IMR-90 (cell line): ENCODE measurements around the gene CAMTA2. TPM values are rescaled to one million over a fixed set of nuclear protein-coding genes. Genes with fewer than 3 reads are reported as not detected.

Experiments used
- ATAC-seq: fragments of 200-7000 bp; cut with Tn5 transposase; 2 replicates; pipeline ENCODE4 v1.9.1; 2020; ENCODE audit warnings: low read depth, mild to moderate bottlenecking, moderate library complexity
- BruUV-seq: library from RNA; stranded (reverse); fragments of 400-500 nt; replicated peaks from 2 replicates; lab custom pipeline; 2021; lab: Mats Ljungman, UMichigan
- CTCF ChIA-PET: fragments of 300-600 bp; formaldehyde crosslinking; extraction: SDS; loops from one replicate; lab custom pipeline; 2021; ENCODE audit warnings: antibody characterized with exemption; lab: Yijun Ruan, JAX
- POLR2A ChIA-PET: fragments of 300-600 bp; sonication (Branson Sonifier 250); formaldehyde crosslinking; loops from one replicate; lab custom pipeline; 2022; ENCODE audit warnings: antibody characterized with exemption; ENCODE audit not compliant: unreplicated experiment; lab: Charles Lee
- DNase-seq: peaks from one replicate; pipeline ENCODE4 v3.0.0; 2013
- H2AFZ ChIP-seq: replicated peaks from 2 replicates; pipeline ENCODE3; 2013; ENCODE audit warnings: low read length, mild to moderate bottlenecking; ENCODE audit not compliant: poor library complexity
- H2AK5ac ChIP-seq: 2 replicates; pipeline ENCODE4 v1.6.1; 2013; ENCODE audit warnings: low read depth, low read length, inconsistent platforms
- H2AK9ac ChIP-seq: replicated peaks from 2 replicates; pipeline ENCODE3; 2013; ENCODE audit warnings: mild to moderate bottlenecking, low read depth, low read length, moderate library complexity; ENCODE audit not compliant: poor library complexity
- H2BK120ac ChIP-seq: 2 replicates; pipeline ENCODE4 v1.6.1; 2013; ENCODE audit warnings: low read depth, low read length, inconsistent platforms
- H2BK15ac ChIP-seq: 3 replicates; pipeline ENCODE4 v1.6.1; 2013; ENCODE audit warnings: low read depth, low read length, inconsistent platforms
- H2BK20ac ChIP-seq: 2 replicates; pipeline ENCODE4 v1.6.1; 2013; ENCODE audit warnings: low read depth, mild to moderate bottlenecking, inconsistent platforms, low read length, moderate library complexity
- H2BK5ac ChIP-seq: 2 replicates; pipeline ENCODE4 v1.6.1; 2013; ENCODE audit warnings: mild to moderate bottlenecking, low read depth, low read length, inconsistent platforms; ENCODE audit not compliant: poor library complexity, severe bottlenecking
- H3K14ac ChIP-seq: replicated peaks from 2 replicates; pipeline ENCODE4 v1.6.1; 2013; ENCODE audit warnings: low read depth, low read length, inconsistent platforms
- H3K18ac ChIP-seq: 2 replicates; pipeline ENCODE4 v1.6.1; 2013; ENCODE audit warnings: low read depth, low read length, control low read depth
- H3K23ac ChIP-seq: 2 replicates; pipeline ENCODE4 v1.6.1; 2013; ENCODE audit warnings: low read depth, low read length, inconsistent platforms
- H3K27ac ChIP-seq: 2 replicates; pipeline ENCODE4 v1.5.1; 2013; ENCODE audit warnings: mild to moderate bottlenecking, control low read depth, low read length; ENCODE audit not compliant: insufficient read depth
- H3K27me3 ChIP-seq: 2 replicates; pipeline ENCODE4 v1.6.1; 2013; ENCODE audit warnings: low read length; ENCODE audit not compliant: control insufficient read depth, insufficient read depth
- H3K36me3 ChIP-seq: 2 replicates; pipeline ENCODE4 v1.6.1; 2013; ENCODE audit warnings: low read length, mixed read lengths; ENCODE audit not compliant: control insufficient read depth, insufficient read depth
- H3K4ac ChIP-seq: 2 replicates; pipeline ENCODE4 v1.6.1; 2013; ENCODE audit warnings: low read depth, low read length, inconsistent platforms
- H3K4me1 ChIP-seq: 2 replicates; pipeline ENCODE4 v1.6.1; 2013; ENCODE audit warnings: low read length, mixed read lengths; ENCODE audit not compliant: control insufficient read depth, insufficient read depth
- H3K4me2 ChIP-seq: 2 replicates; pipeline ENCODE4 v1.6.1; 2013; ENCODE audit warnings: low read depth, mild to moderate bottlenecking, control low read depth, low read length, moderate library complexity
- H3K4me3 ChIP-seq: 2 replicates; pipeline ENCODE4 v1.5.1; 2013; ENCODE audit warnings: low read depth, mild to moderate bottlenecking, control low read depth, low read length, moderate library complexity; ENCODE audit not compliant: insufficient read depth
- H3K56ac ChIP-seq: 2 replicates; pipeline ENCODE4 v1.6.1; 2013; ENCODE audit warnings: low read length, inconsistent platforms; ENCODE audit not compliant: insufficient read depth; ENCODE audit errors: extremely low read depth
- H3K79me1 ChIP-seq, 2 experiments: 2 replicates each; pipeline ENCODE4 v1.6.1; 2013; ENCODE audit warnings: low read length in 2 of 2, inconsistent platforms in 1 of 2, low read depth in 1 of 2
- H3K9ac ChIP-seq: 2 replicates; pipeline ENCODE4 v1.6.1; 2013; ENCODE audit warnings: low read depth, low read length, control low read depth
- H3K9me1 ChIP-seq: 2 replicates; pipeline ENCODE4 v1.6.1; 2013; ENCODE audit warnings: low read length, inconsistent platforms; ENCODE audit not compliant: insufficient read depth
- H3K9me3 ChIP-seq: 2 replicates; pipeline ENCODE4 v1.6.1; 2013; ENCODE audit warnings: low read length; ENCODE audit not compliant: control insufficient read depth, insufficient read depth
- H4K20me1 ChIP-seq: 2 replicates; pipeline ENCODE4 v1.6.1; 2013; ENCODE audit warnings: low read length, inconsistent platforms; ENCODE audit not compliant: insufficient read depth
- H4K5ac ChIP-seq: 2 replicates; pipeline ENCODE4 v1.6.1; 2013; ENCODE audit warnings: mild to moderate bottlenecking, low read depth, low read length, control low read depth
- H4K8ac ChIP-seq, 2 experiments: 2 replicates each; pipeline ENCODE4 v1.6.1; 2013; ENCODE audit warnings: low read depth in 2 of 2, low read length in 2 of 2, control low read depth in 1 of 2, inconsistent platforms in 1 of 2
- H4K91ac ChIP-seq: 2 replicates; pipeline ENCODE4 v1.6.1; 2013; ENCODE audit warnings: low read depth, low read length, inconsistent platforms; ENCODE audit not compliant: insufficient read depth
- BHLHE40 ChIP-seq: fragments of 150-350 bp; IDR thresholded peaks from 2 replicates; pipeline ENCODE4 v1.6.1; 2016; ENCODE audit warnings: mild to moderate bottlenecking, low read depth, low read length
- CEBPB ChIP-seq: IDR thresholded peaks from 2 replicates; pipeline ENCODE4 v1.6.1; 2012; ENCODE audit warnings: low read depth, low read length, improper control_type of control experiment
- CHD1 ChIP-seq: IDR thresholded peaks from 2 replicates; pipeline ENCODE4 v1.6.1; 2012; ENCODE audit warnings: low read depth, low read length, improper control_type of control experiment
- CTCF ChIP-seq: conservative IDR thresholded peaks from 2 replicates; pipeline ENCODE4 v1.5.1; 2012; ENCODE audit warnings: mild to moderate bottlenecking, low read depth, low read length, improper control_type of control experiment
- FOS ChIP-seq: fragments of 150-350 bp; IDR thresholded peaks from 2 replicates; pipeline ENCODE4 v1.6.1; 2016; ENCODE audit warnings: low read depth, low read length
- MAFK ChIP-seq: IDR thresholded peaks from 2 replicates; pipeline ENCODE4 v1.6.1; 2012; ENCODE audit warnings: low read depth, low read length, improper control_type of control experiment
- MAZ ChIP-seq: IDR thresholded peaks from 2 replicates; pipeline ENCODE4 v1.6.1; 2012; ENCODE audit warnings: low read depth, mild to moderate bottlenecking, low read length, improper control_type of control experiment, moderate library complexity, borderline replicate concordance
- MXI1 ChIP-seq: IDR thresholded peaks from 2 replicates; pipeline ENCODE4 v1.6.1; 2012; ENCODE audit warnings: low read depth, mild to moderate bottlenecking, low read length, moderate library complexity, borderline replicate concordance
- NFE2L2 ChIP-seq: fragments of 150-350 bp; IDR thresholded peaks from 2 replicates; pipeline ENCODE4 v1.6.1; 2016; ENCODE audit warnings: low read depth, mild to moderate bottlenecking, low read length
- POLR2A ChIP-seq: IDR thresholded peaks from 2 replicates; pipeline ENCODE4 v1.6.1; 2012; ENCODE audit warnings: mild to moderate bottlenecking, low read depth, low read length
- RAD21 ChIP-seq: IDR thresholded peaks from 2 replicates; pipeline ENCODE4 v1.6.1; 2012; ENCODE audit warnings: low read length, improper control_type of control experiment
- RCOR1 ChIP-seq: IDR thresholded peaks from 2 replicates; pipeline ENCODE4 v1.6.1; 2012; ENCODE audit warnings: mild to moderate bottlenecking, low read length, improper control_type of control experiment; ENCODE audit not compliant: insufficient replicate concordance
- RFX5 ChIP-seq: IDR thresholded peaks from 2 replicates; pipeline ENCODE4 v1.8.0; 2012; ENCODE audit warnings: low read depth, mild to moderate bottlenecking, low read length, moderate library complexity
- SMC3 ChIP-seq: fragments of 150-350 bp; IDR thresholded peaks from 2 replicates; pipeline ENCODE4 v1.6.1; 2016; ENCODE audit warnings: low read depth, mild to moderate bottlenecking, antibody characterized with exemption, low read length, moderate library complexity
- WGBS, 2 experiments: methylation state at CpG; one replicate each; pipeline versions ENCODE4 v1.1.5 to v1.1.7; 2013; ENCODE audit warnings: missing lambda C conversion rate in 2 of 2; ENCODE audit not compliant: insufficient read length in 1 of 2; ENCODE audit errors: extremely low coverage in 2 of 2; 5-methylcytosine and 5-hydroxymethylcytosine counted together
- dilution Hi-C: fragments of 300-500 bp; cut with HindIII; formaldehyde crosslinking; loops from one replicate; pipeline ENCODE4 v1.14.3; 2018; ENCODE audit warnings: low sequenced_read_pairs; ENCODE audit not compliant: unreplicated experiment
- in situ Hi-C: fragments of 300-500 bp; cut with MboI; formaldehyde crosslinking; loops from 3 replicates; pipeline ENCODE4 v1.14.3; 2019; ENCODE audit warnings: low sequenced_read_pairs, inconsistent platforms, mixed read lengths
- intact Hi-C: fragments of 100-400 bp; cut with micrococcal nuclease; formaldehyde crosslinking; loops from 2 replicates; pipeline ENCODE4 v1.10.0; 2022
- polyA plus RNA-seq, 3 experiments: library from polyadenylated mRNA; depleted of rRNA; stranded (reverse); fragments of >200 nt; gene quantifications; 2 replicates each; pipeline ENCODE4 v1.2.3, GENCODE V29; 2012; ENCODE audit warnings: low replicate concordance in 1 of 3
- total RNA-seq: library from RNA; depleted of rRNA; stranded (reverse); fragments of >200 nt; gene quantifications from 2 replicates; pipeline ENCODE4 v1.2.3, GENCODE V29; 2012
- TF ChIP-seq, protein P1 (sequence below): fragments of 150-350 bp; IDR thresholded peaks from 2 replicates; pipeline ENCODE4 v1.6.1; 2017; ENCODE audit warnings: mild to moderate bottlenecking, antibody characterized with exemption, low read length, low read depth
- TF ChIP-seq, protein P2 (sequence below): fragments of 150-350 bp; IDR thresholded peaks from 2 replicates; pipeline ENCODE4 v1.6.1; 2016; ENCODE audit warnings: low read depth, mild to moderate bottlenecking, low read length, moderate library complexity, borderline replicate concordance

CAMTA2 gene
- total and polyA plus RNA-seq, 2 of the 4 experiments (the other 2 are of a cell fraction) = 1.4 to 54.7 TPM

DNA sequence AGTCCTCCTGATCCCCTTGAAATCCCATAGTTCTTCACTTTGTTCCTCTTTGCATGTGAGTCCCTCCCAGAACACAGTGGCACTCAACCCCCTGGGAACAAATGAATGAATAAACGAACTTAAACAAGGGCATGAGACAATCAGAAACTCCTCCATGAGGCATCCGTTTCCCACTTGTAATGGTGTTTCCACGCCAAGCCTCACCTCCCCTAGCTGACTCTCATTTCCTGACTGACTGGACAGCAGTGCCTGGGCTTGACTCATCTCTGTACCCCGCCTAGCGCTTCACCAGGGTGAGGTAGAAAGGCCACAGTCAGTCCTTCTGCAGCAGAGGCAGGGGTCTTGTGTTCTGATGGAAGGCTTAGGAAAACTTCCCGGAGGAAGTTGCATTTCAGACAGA lies 24.5 kb upstream of the CAMTA2 start:
- no peak overlapping the region for H3K4me3 ChIP-seq
- no peak for TF ChIP-seq MAFK
- TF ChIP-seq FOS = no peak
- TF ChIP-seq MAZ = no peak
- TF ChIP-seq CTCF = no peak
- TF ChIP-seq, protein P1, sequence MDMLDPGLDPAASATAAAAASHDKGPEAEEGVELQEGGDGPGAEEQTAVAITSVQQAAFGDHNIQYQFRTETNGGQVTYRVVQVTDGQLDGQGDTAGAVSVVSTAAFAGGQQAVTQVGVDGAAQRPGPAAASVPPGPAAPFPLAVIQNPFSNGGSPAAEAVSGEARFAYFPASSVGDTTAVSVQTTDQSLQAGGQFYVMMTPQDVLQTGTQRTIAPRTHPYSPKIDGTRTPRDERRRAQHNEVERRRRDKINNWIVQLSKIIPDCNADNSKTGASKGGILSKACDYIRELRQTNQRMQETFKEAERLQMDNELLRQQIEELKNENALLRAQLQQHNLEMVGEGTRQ = no peak
- no peak for TF ChIP-seq RAD21
- no peak for TF ChIP-seq BHLHE40
- TF ChIP-seq RCOR1 = no peak
- TF ChIP-seq CEBPB = no peak
- no peak for TF ChIP-seq NFE2L2
- TF ChIP-seq, protein P2, sequence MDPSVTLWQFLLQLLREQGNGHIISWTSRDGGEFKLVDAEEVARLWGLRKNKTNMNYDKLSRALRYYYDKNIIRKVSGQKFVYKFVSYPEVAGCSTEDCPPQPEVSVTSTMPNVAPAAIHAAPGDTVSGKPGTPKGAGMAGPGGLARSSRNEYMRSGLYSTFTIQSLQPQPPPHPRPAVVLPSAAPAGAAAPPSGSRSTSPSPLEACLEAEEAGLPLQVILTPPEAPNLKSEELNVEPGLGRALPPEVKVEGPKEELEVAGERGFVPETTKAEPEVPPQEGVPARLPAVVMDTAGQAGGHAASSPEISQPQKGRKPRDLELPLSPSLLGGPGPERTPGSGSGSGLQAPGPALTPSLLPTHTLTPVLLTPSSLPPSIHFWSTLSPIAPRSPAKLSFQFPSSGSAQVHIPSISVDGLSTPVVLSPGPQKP = no peak
- TF ChIP-seq RFX5 = no peak
- no peak for TF ChIP-seq SMC3
- TF ChIP-seq POLR2A = no peak
- TF ChIP-seq MXI1 = no peak
- TF ChIP-seq CHD1 = no peak
- H4K91ac ChIP-seq = no peak overlapping the region
- peak overlapping the region; percentile 72 for H2AK9ac ChIP-seq
- no peak overlapping the region for H2AFZ ChIP-seq
- H3K27ac ChIP-seq = no peak overlapping the region
- H2BK5ac ChIP-seq = no peak overlapping the region
- no peaks in the 10 kb centered on the region for H3K27me3 ChIP-seq
- dilution Hi-C loops = no loop called here
- no peak overlapping the region; the same call in 1 of the 2 replicates for H2AK5ac ChIP-seq
- H2BK20ac ChIP-seq = no peak overlapping the region
- H3K9ac ChIP-seq = no peak overlapping the region
- intact Hi-C loops = no loop called here
- peaks cover 12% of the 10 kb centered on the region for H3K9me1 ChIP-seq
- DNase-seq (peak; percentile 72), ATAC-seq (no peak; the same call in 1 of the 2 replicates)
- no peak overlapping the region for H3K18ac ChIP-seq
- no peak overlapping the region for H2BK120ac ChIP-seq
- ChIA-PET POLR2A (no interaction called here), CTCF (no interaction called here)
- BruUV-seq = no TSS peak
- peaks cover 62% of the 10 kb centered on the region for H3K36me3 ChIP-seq
- 0 out of 2 replicates have a peak overlapping the region, but pooled peaks have one; percentile 27 for H3K23ac ChIP-seq
- no peak overlapping the region for H4K8ac ChIP-seq
- H3K9me3 ChIP-seq = no peaks in the 10 kb centered on the region
- WGBS, 2 experiments = no CpG with 5 or more reads among the region's 6 CpGs
- peaks cover 21 to 23% of the 10 kb centered on the region in 2 experiments for H3K79me1 ChIP-seq
- H4K20me1 ChIP-seq = peaks cover 6% of the 10 kb centered on the region; the same call in 1 of the 2 replicates
- in situ Hi-C loops = no loop called here
- H2BK15ac ChIP-seq = no peak overlapping the region
- H3K56ac ChIP-seq = no peak overlapping the region; the same call in 1 of the 2 replicates
- H3K4me2 ChIP-seq = no peak overlapping the region
- H3K4me1 ChIP-seq = no peaks in the 10 kb centered on the region; the same call in 1 of the 2 replicates
- no peak overlapping the region for H3K14ac ChIP-seq
- H3K4ac ChIP-seq = no peak overlapping the region
- H4K5ac ChIP-seq = no peak overlapping the region
